ENCODE results near the gene SLIT1. TPM values are rescaled to one million over a fixed set of nuclear protein-coding genes. Genes with fewer than 3 reads are reported as not detected.

The SLIT1 gene
- total and polyA plus RNA-seq, 2 donors (not counting 1 experiment from before 2014, with no cell fraction given), result 0.15 to 0.49 TPM

DNA sequence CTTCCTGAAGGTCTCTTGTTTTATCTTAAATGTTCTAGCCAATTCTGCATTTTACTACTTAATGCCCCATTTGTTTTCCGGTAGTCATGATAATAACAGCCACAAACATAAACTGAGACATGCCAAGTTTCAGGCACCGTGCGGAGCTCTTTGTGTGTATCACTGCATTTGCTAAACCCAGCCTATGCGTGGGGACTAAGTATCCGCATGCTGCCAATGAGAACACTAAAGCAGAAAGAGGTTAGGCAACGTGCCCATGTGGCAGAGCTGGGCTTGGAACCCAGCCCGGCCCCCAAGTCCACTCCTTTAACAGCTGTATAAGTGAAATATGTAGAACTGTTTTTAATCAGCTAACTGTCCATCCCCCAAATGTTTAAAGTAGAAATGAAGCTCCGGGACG is 54.1 kb downstream of the SLIT1 start:
- no peaks in the 10 kb centered on the region for H3K36me3 ChIP-seq (replicated peaks in 1 of 2; ENCODE audit: control extremely low read depth in 1 of 2, control insufficient read depth in 1 of 2, extremely low read depth in 1 of 2, insufficient read depth in 2 of 2, low read length in 1 of 2)
- no peak overlapping the region for H2AFZ ChIP-seq (ENCODE audit: insufficient read depth, low read depth, low read length, poor library complexity, severe bottlenecking)
- Mint-ChIP-seq H3K4me3 (no peak overlapping the region), H3K27ac (no peak overlapping the region), H3K27me3 (peaks cover 23% of the 10 kb centered on the region), H3K4me1 (no peaks in the 10 kb centered on the region), H3K9me3 (ENCODE audit: insufficient read depth) (no peaks in the 10 kb centered on the region)
- no peaks in the 10 kb centered on the region for H3K9me3 ChIP-seq (ENCODE audit: control extremely low read depth in 1 of 3, control insufficient read depth in 2 of 3, insufficient read depth in 1 of 3, low read length in 2 of 3)
- DNase-seq (no peak), ATAC-seq (ENCODE audit: low read depth) (no peak)
- no peaks in the 10 kb centered on the region for H4K20me1 ChIP-seq (ENCODE audit: control insufficient read depth, insufficient read depth, low read length, poor library complexity, severe bottlenecking)
- no peak overlapping the region for H3K9ac ChIP-seq (ENCODE audit: low read length)
- WGBS (ENCODE audit: insufficient coverage), result 100% methylated on average over 7 of the region's 9 CpGs
- ChIA-PET CTCF (no interaction called here), POLR2A (no interaction called here)
- intact Hi-C loops (cut with micrococcal nuclease), result no loop called here
- H3K4me3 ChIP-seq (ENCODE audit: control extremely low read depth in 1 of 5, extremely low read depth in 1 of 5, insufficient read depth in 1 of 5, low read depth in 2 of 5, low read length in 4 of 5), result no peak overlapping the region
- no peak for TF ChIP-seq EZH2 (IDR thresholded peaks at IDR 0.05; ENCODE audit: borderline replicate concordance, insufficient read depth, low read depth, low read length, poor library complexity, severe bottlenecking)
- TF ChIP-seq, protein P1, sequence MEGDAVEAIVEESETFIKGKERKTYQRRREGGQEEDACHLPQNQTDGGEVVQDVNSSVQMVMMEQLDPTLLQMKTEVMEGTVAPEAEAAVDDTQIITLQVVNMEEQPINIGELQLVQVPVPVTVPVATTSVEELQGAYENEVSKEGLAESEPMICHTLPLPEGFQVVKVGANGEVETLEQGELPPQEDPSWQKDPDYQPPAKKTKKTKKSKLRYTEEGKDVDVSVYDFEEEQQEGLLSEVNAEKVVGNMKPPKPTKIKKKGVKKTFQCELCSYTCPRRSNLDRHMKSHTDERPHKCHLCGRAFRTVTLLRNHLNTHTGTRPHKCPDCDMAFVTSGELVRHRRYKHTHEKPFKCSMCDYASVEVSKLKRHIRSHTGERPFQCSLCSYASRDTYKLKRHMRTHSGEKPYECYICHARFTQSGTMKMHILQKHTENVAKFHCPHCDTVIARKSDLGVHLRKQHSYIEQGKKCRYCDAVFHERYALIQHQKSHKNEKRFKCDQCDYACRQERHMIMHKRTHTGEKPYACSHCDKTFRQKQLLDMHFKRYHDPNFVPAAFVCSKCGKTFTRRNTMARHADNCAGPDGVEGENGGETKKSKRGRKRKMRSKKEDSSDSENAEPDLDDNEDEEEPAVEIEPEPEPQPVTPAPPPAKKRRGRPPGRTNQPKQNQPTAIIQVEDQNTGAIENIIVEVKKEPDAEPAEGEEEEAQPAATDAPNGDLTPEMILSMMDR (IDR thresholded peaks at IDR 0.05), result no peak
- H3K4me1 ChIP-seq (ENCODE audit: control insufficient read depth in 2 of 2, insufficient read depth in 2 of 2, low read length in 2 of 2), result no peaks in the 10 kb centered on the region
- peaks cover 0 to 9% (median 0%) of the 10 kb centered on the region in 4 experiments for H3K27me3 ChIP-seq (replicated peaks in 1 of 4; ENCODE audit: control extremely low read depth in 1 of 4, control insufficient read depth in 3 of 4, insufficient read depth in 4 of 4, low read length in 3 of 4)
- no peaks in the 10 kb centered on the region for H3K79me2 ChIP-seq (ENCODE audit: control insufficient read depth, insufficient read depth, low read length)
- H3K27ac ChIP-seq (ENCODE audit: low read length in 2 of 2), result no peak overlapping the region
- H3K4me2 ChIP-seq (replicated peaks; ENCODE audit: low read depth, low read length, poor library complexity, severe bottlenecking), result no peak overlapping the region

DNA sequence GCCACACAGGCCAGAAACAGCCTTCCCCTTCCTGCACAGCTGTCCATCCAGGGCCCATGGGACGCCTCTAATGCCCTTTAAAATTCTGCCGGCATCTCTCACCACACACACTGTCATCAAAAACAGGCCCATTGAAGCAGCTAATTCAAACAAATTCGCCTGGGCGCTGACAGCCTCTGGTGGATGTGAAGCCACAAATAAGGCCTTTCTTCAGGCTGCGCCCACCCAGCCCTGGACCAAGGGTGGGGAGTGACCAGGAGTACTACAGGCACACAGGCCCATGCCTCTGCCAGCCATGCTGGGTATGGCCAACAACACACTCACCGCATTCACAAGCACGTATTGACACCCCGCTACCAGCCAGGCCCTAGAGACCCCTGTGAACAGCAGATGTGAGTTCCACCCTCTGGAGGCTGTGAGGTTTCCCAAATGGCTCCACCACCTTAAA is 54.6 kb downstream of the SLIT1 start:
- CTCF ChIA-PET, result no interaction called here
- POLR2A ChIA-PET, result no interaction called here

More for the DNA sequence above, 54.6 kb downstream of the SLIT1 start:
- no peak for TF ChIP-seq EZH2 (IDR thresholded peaks at IDR 0.05; ENCODE audit: borderline replicate concordance, insufficient read depth, low read depth, low read length, poor library complexity, severe bottlenecking)
- TF ChIP-seq, protein P1 (IDR thresholded peaks at IDR 0.05), result no peak
- peaks cover 23% of the 10 kb centered on the region for H3K27me3 Mint-ChIP-seq
- H3K36me3 ChIP-seq (replicated peaks in 1 of 2; ENCODE audit: control extremely low read depth in 1 of 2, control insufficient read depth in 1 of 2, extremely low read depth in 1 of 2, insufficient read depth in 2 of 2, low read length in 1 of 2), result no peaks in the 10 kb centered on the region
- H3K4me3 Mint-ChIP-seq, result no peak overlapping the region
- no peaks in the 10 kb centered on the region for H3K4me1 Mint-ChIP-seq
- H3K4me2 ChIP-seq (replicated peaks; ENCODE audit: low read depth, low read length, poor library complexity, severe bottlenecking), result no peak overlapping the region
- no peak overlapping the region for H3K9ac ChIP-seq (ENCODE audit: low read length)
- no peak overlapping the region for H2AFZ ChIP-seq (ENCODE audit: insufficient read depth, low read depth, low read length, poor library complexity, severe bottlenecking)
- WGBS (ENCODE audit: insufficient coverage), result 91% methylated on average over 8 of the region's 8 CpGs
- no peak overlapping the region for H3K4me3 ChIP-seq (ENCODE audit: control extremely low read depth in 1 of 5, extremely low read depth in 1 of 5, insufficient read depth in 1 of 5, low read depth in 2 of 5, low read length in 4 of 5)
- DNase-seq, result no peak
- no peaks in the 10 kb centered on the region for H4K20me1 ChIP-seq (ENCODE audit: control insufficient read depth, insufficient read depth, low read length, poor library complexity, severe bottlenecking)
- no peaks in the 10 kb centered on the region for H3K4me1 ChIP-seq (ENCODE audit: control insufficient read depth in 2 of 2, insufficient read depth in 2 of 2, low read length in 2 of 2)
- H3K9me3 Mint-ChIP-seq (ENCODE audit: insufficient read depth), result no peaks in the 10 kb centered on the region
- no peak overlapping the region for H3K27ac Mint-ChIP-seq
- H3K79me2 ChIP-seq (ENCODE audit: control insufficient read depth, insufficient read depth, low read length), result no peaks in the 10 kb centered on the region
- ATAC-seq (ENCODE audit: low read depth), result no peak
- H3K27me3 ChIP-seq (replicated peaks in 1 of 4; ENCODE audit: control extremely low read depth in 1 of 4, control insufficient read depth in 3 of 4, insufficient read depth in 4 of 4, low read length in 3 of 4), result peaks cover 0 to 9% (median 0%) of the 10 kb centered on the region in 4 experiments
- intact Hi-C loops (cut with micrococcal nuclease), result no loop called here
- no peaks in the 10 kb centered on the region for H3K9me3 ChIP-seq (ENCODE audit: control extremely low read depth in 1 of 3, control insufficient read depth in 2 of 3, insufficient read depth in 1 of 3, low read length in 2 of 3)
- no peak overlapping the region for H3K27ac ChIP-seq (ENCODE audit: low read length in 2 of 2)
